Measurements from ENCODE around the gene ROBO2.

Gene ROBO2

DNA sequence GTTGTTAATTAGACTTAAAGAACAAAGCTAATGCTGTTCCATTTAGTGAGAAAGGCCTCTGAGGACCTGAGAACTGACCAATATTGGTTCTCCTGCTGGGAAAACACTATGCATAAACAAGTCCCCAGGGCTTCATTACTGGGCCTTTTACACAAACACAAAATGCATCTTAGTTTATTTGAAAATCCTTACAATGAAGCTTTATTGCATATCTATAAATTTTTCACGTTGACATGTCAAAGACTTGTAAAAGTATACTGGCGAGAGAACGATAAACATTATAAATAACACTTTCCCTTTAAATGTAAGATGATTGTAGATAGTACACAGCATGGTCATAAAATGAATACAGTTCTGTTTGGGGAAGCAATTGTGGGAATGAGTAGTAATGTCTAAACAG is 151.7 kb downstream of the ROBO2 start (continued):
- TF ChIP-seq ZSCAN30 (tag by site-specific recombination; IDR thresholded peaks at IDR 0.05) = peak; percentile 90
- TF ChIP-seq ZNF221 (tag by site-specific recombination; IDR thresholded peaks at IDR 0.05; ENCODE audit: borderline replicate concordance) = no peak
- no peak for TF ChIP-seq ZNF621 (tag by site-specific recombination; IDR thresholded peaks at IDR 0.05)
- peak; percentile 48; the same call in 1 of the 2 replicates for TF ChIP-seq ZNF2 (tag by site-specific recombination; IDR thresholded peaks at IDR 0.05)
- no peak for TF ChIP-seq ZNF19 (tag by site-specific recombination; IDR thresholded peaks at IDR 0.05; ENCODE audit: low read depth)
- TF ChIP-seq ZNF76 (tag by site-specific recombination; IDR thresholded peaks at IDR 0.05; ENCODE audit: borderline replicate concordance, low read depth) = no peak
- no peak for TF ChIP-seq ZNF670 (tag by site-specific recombination; IDR thresholded peaks at IDR 0.05; ENCODE audit: low read depth)
- 0 out of 2 replicates have a peak, but pooled peaks have one; percentile 28 for TF ChIP-seq ZNF146 (tag by site-specific recombination; IDR thresholded peaks at IDR 0.05)
- TF ChIP-seq ZXDB (tag by site-specific recombination; IDR thresholded peaks at IDR 0.05) = peak; percentile 92
- TF ChIP-seq ZNF324 (tag by site-specific recombination; IDR thresholded peaks at IDR 0.05) = no peak
- peak; percentile 97 for TF ChIP-seq ZBTB44 (tag by site-specific recombination; IDR thresholded peaks at IDR 0.05)
- no peak for TF ChIP-seq ZNF768 (tag by site-specific recombination; IDR thresholded peaks at IDR 0.05)
- no peak for TF ChIP-seq ZNF521 (tag by site-specific recombination; IDR thresholded peaks at IDR 0.05)
- TF ChIP-seq YY2 (tag by site-specific recombination; IDR thresholded peaks at IDR 0.05) = no peak
- TF ChIP-seq ZNF174 (tag by site-specific recombination; IDR thresholded peaks at IDR 0.05) = no peak
- TF ChIP-seq ZNF785 (tag by site-specific recombination; IDR thresholded peaks at IDR 0.05) = no peak
- TF ChIP-seq ZNF133 (tag by site-specific recombination; IDR thresholded peaks at IDR 0.05) = no peak
- TF ChIP-seq, protein P1, sequence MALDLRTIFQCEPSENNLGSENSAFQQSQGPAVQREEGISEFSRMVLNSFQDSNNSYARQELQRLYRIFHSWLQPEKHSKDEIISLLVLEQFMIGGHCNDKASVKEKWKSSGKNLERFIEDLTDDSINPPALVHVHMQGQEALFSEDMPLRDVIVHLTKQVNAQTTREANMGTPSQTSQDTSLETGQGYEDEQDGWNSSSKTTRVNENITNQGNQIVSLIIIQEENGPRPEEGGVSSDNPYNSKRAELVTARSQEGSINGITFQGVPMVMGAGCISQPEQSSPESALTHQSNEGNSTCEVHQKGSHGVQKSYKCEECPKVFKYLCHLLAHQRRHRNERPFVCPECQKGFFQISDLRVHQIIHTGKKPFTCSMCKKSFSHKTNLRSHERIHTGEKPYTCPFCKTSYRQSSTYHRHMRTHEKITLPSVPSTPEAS (tag by site-specific recombination; IDR thresholded peaks at IDR 0.05) = 0 out of 2 replicates have a peak, but pooled peaks have one; percentile 20
- no peak for TF ChIP-seq ZNF610 (tag by site-specific recombination; IDR thresholded peaks at IDR 0.05; ENCODE audit: borderline replicate concordance)
- TF ChIP-seq ZNF362 (tag by site-specific recombination; IDR thresholded peaks at IDR 0.05) = no peak
- TF ChIP-seq, protein P2, sequence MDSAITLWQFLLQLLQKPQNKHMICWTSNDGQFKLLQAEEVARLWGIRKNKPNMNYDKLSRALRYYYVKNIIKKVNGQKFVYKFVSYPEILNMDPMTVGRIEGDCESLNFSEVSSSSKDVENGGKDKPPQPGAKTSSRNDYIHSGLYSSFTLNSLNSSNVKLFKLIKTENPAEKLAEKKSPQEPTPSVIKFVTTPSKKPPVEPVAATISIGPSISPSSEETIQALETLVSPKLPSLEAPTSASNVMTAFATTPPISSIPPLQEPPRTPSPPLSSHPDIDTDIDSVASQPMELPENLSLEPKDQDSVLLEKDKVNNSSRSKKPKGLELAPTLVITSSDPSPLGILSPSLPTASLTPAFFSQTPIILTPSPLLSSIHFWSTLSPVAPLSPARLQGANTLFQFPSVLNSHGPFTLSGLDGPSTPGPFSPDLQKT (IDR thresholded peaks at IDR 0.05; ENCODE audit: borderline replicate concordance, low read depth, low read length) = no peak
- no peak for TF ChIP-seq GLIS2 (tag by site-specific recombination; IDR thresholded peaks at IDR 0.05)
- no peak for TF ChIP-seq ZNF777 (tag by site-specific recombination; IDR thresholded peaks at IDR 0.05; ENCODE audit: borderline replicate concordance)
- TF ChIP-seq, protein P3, sequence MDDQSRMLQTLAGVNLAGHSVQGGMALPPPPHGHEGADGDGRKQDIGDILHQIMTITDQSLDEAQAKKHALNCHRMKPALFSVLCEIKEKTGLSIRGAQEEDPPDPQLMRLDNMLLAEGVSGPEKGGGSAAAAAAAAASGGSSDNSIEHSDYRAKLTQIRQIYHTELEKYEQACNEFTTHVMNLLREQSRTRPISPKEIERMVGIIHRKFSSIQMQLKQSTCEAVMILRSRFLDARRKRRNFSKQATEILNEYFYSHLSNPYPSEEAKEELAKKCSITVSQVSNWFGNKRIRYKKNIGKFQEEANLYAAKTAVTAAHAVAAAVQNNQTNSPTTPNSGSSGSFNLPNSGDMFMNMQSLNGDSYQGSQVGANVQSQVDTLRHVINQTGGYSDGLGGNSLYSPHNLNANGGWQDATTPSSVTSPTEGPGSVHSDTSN (CRISPR knock-in tag; IDR thresholded peaks at IDR 0.05) = no peak
- TF ChIP-seq KLF16 (tag by site-specific recombination; IDR thresholded peaks at IDR 0.05) = peak; percentile 29; the same call in 1 of the 2 replicates
- peak; percentile 92 for TF ChIP-seq ZNF580 (tag by site-specific recombination; IDR thresholded peaks at IDR 0.05)
- TF ChIP-seq PRDM6 (tag by site-specific recombination; IDR thresholded peaks at IDR 0.05) = peak; percentile 100
- no peak for TF ChIP-seq ZNF148 (tag by site-specific recombination; IDR thresholded peaks at IDR 0.05; ENCODE audit: borderline replicate concordance)
- no peak for TF ChIP-seq ZNF274 (IDR thresholded peaks at IDR 0.05; ENCODE audit: low read length)
- no peak for TF ChIP-seq ZNF274 (tag by site-specific recombination; IDR thresholded peaks at IDR 0.05; ENCODE audit: borderline replicate concordance)
- no peak for TF ChIP-seq ZNF776 (tag by site-specific recombination; IDR thresholded peaks at IDR 0.05; ENCODE audit: borderline replicate concordance)

All from HEK293 (cell line).